M059J (cell line): ENCODE results near the gene SEC14L5. TPM values are rescaled to one million over a fixed set of nuclear protein-coding genes. Genes with fewer than 3 reads are reported as not detected.
A peak's percentile ranks its signal among the peaks of the same experiment; 100 is the strongest.

Source experiments
- DNase-seq: peaks from one replicate; pipeline ENCODE4 v3.0.0-alpha.2; 2012; ENCODE audit warnings: low read depth
- total RNA-seq: library from RNA; depleted of rRNA; stranded (reverse); fragments of >200 nt; shearing (Covaris generic); gene quantifications from 2 replicates; pipeline ENCODE4 v1.2.3, GENCODE V29; 2014

The SEC14L5 gene
- total RNA-seq, 1 experiment from 2014 or later = 0.02 TPM

GRCh38 chr16:4984174-4984990 is 26.3 kb downstream of the SEC14L5 start:
- peak; percentile 11 for DNase-seq

- DNase-seq = no peak
These were observed 29.1 kb downstream of the SEC14L5 start for GRCh38 chr16:4987250-4987579.

- no peak for DNase-seq
These were observed 29.6 kb downstream of the SEC14L5 start for GRCh38 chr16:4987580-4988374.

- DNase-seq = no peak
These were observed 30.5 kb downstream of the SEC14L5 start for GRCh38 chr16:4988647-4989046.

- no peak for DNase-seq
These were observed 31.4 kb downstream of the SEC14L5 start for GRCh38 chr16:4989391-4990006.

- DNase-seq = no peak
These were observed 32.3 kb downstream of the SEC14L5 start for GRCh38 chr16:4990415-4990814.

GRCh38 chr16:4991754-4992153 is 33.6 kb downstream of the SEC14L5 start:
- DNase-seq = no peak

- DNase-seq = no peak
These were observed 36.7 kb downstream of the SEC14L5 start for GRCh38 chr16:4994719-4995434.

GRCh38 chr16:5000573-5001001 is 42.5 kb downstream of the SEC14L5 start:
- no peak for DNase-seq

- DNase-seq = no peak
These were observed 43.4 kb downstream of the SEC14L5 start for GRCh38 chr16:5001571-5001970.

- DNase-seq = no peak
These were observed 43.9 kb downstream of the SEC14L5 start for GRCh38 chr16:5001986-5002385.

GRCh38 chr16:5002699-5003143 is 44.6 kb downstream of the SEC14L5 start:
- DNase-seq = no peak

- DNase-seq = no peak
These were observed 45.1 kb downstream of the SEC14L5 start for GRCh38 chr16:5003211-5003610.

GRCh38 chr16:5003828-5004227 is 45.7 kb downstream of the SEC14L5 start:
- no peak for DNase-seq

GRCh38 chr16:5004311-5004710 is 46.2 kb downstream of the SEC14L5 start:
- DNase-seq = no peak

GRCh38 chr16:5005916-5006315 is 47.8 kb downstream of the SEC14L5 start:
- DNase-seq = no peak

GRCh38 chr16:5006348-5007193 is 48.4 kb downstream of the SEC14L5 start:
- no peak for DNase-seq

GRCh38 chr16:5007256-5007655 is 49.1 kb downstream of the SEC14L5 start:
- no peak for DNase-seq

GRCh38 chr16:5008311-5008731 is 50.2 kb downstream of the SEC14L5 start:
- DNase-seq = no peak

- no peak for DNase-seq
These were observed 52.6 kb downstream of the SEC14L5 start for GRCh38 chr16:5010576-5011329.
